SK-N-SH (cell line): ENCODE results near the gene POLG2. TPM values are rescaled to one million over a fixed set of nuclear protein-coding genes. Genes with fewer than 3 reads are reported as not detected.

Experiments
- CTCF ChIA-PET: fragments of 300-600, 350-600 bp; formaldehyde crosslinking; extraction: SDS; loops from one replicate; lab custom pipeline; 2021; lab: Yijun Ruan, JAX
- POLR2A ChIA-PET: fragments of 350-600 bp; sonication (Branson Sonifier 250); formaldehyde crosslinking; extraction: SDS; loops from one replicate; lab custom pipeline; 2020; ENCODE audit warnings: antibody characterized with exemption, inconsistent platforms; lab: Yijun Ruan, JAX
- DNase-seq: peaks from one replicate; pipeline ENCODE4 v3.0.0; 2012
- H2AFZ ChIP-seq: fragments of 200-600 bp; sonication (generic); 2 replicates; pipeline ENCODE4 v1.8.1; 2016; ENCODE audit warnings: antibody characterized with exemption, mild to moderate bottlenecking, low read depth
- H3F3A ChIP-seq: fragments of 200-600 bp; sonication (generic); replicated peaks from 2 replicates; pipeline ENCODE3; 2016; ENCODE audit warnings: antibody characterized with exemption, mild to moderate bottlenecking; ENCODE audit not compliant: insufficient read depth
- H3K27ac ChIP-seq, 2 experiments: fragments of 200-500 bp in 1 of 2; fragments of 200-600 bp in 1 of 2; sonication (Bioruptor generic) in 1 of 2; sonication (generic), shearing (Covaris generic) in 1 of 2; 2 replicates each; pipeline versions ENCODE4 v1.5.1 to v1.6.1; 2014 to 2016; ENCODE audit warnings: low read depth in 2 of 2, inconsistent platforms in 1 of 2, low read length in 1 of 2, mild to moderate bottlenecking in 1 of 2, mixed read lengths in 1 of 2
- H3K27me3 ChIP-seq: fragments of 200-600 bp; sonication (generic), shearing (Covaris generic); 2 replicates; pipeline ENCODE4 v1.6.1; 2016; ENCODE audit warnings: mixed run types; ENCODE audit not compliant: insufficient read depth
- H3K36me3 ChIP-seq, 2 experiments: fragments of 200-500 bp in 1 of 2; fragments of 200-600 bp in 1 of 2; sonication (Bioruptor generic) in 1 of 2; sonication (generic) in 1 of 2; replicated peaks in 1 of 2; 2 replicates each; pipeline versions ENCODE3 to v1.5.1; 2014 to 2016; ENCODE audit warnings: low read length in 1 of 2, mild to moderate bottlenecking in 1 of 2; ENCODE audit not compliant: insufficient read depth in 2 of 2, control insufficient read depth in 1 of 2
- H3K4me1 ChIP-seq, 2 experiments: fragments of 200-500 bp in 1 of 2; fragments of 200-600 bp in 1 of 2; sonication (Bioruptor generic) in 1 of 2; sonication (generic), shearing (Covaris generic) in 1 of 2; 2 replicates each; pipeline versions ENCODE4 v1.5.1 to v1.6.1; 2014 to 2016; ENCODE audit warnings: low read depth in 1 of 2, low read length in 1 of 2, mixed run types in 1 of 2; ENCODE audit not compliant: insufficient read depth in 2 of 2, control insufficient read depth in 1 of 2
- H3K4me2 ChIP-seq: fragments of 200-600 bp; sonication (generic), shearing (Covaris generic); 2 replicates; pipeline ENCODE4 v1.6.1; 2017; ENCODE audit warnings: mixed run types
- H3K4me3 ChIP-seq, 2 experiments: fragments of 200-500 bp in 1 of 2; fragments of 200-600 bp in 1 of 2; sonication (Bioruptor generic) in 1 of 2; sonication (generic), shearing (Covaris generic) in 1 of 2; 2 replicates each; pipeline versions ENCODE4 v1.5.1 to v1.8.1; 2014 to 2016; ENCODE audit warnings: low read depth in 2 of 2, inconsistent platforms in 1 of 2, low read length in 1 of 2, mild to moderate bottlenecking in 1 of 2, mixed read lengths in 1 of 2, moderate library complexity in 1 of 2
- H3K79me2 ChIP-seq: fragments of 200-600 bp; sonication (generic); 2 replicates; pipeline ENCODE4 v1.8.1; 2017; ENCODE audit warnings: mild to moderate bottlenecking; ENCODE audit not compliant: insufficient read depth
- H3K9ac ChIP-seq: fragments of 200-600 bp; sonication (generic); 2 replicates; pipeline ENCODE4 v1.6.1; 2017; ENCODE audit warnings: mixed run types
- H3K9me2 ChIP-seq: fragments of 200-600 bp; sonication (generic); 2 replicates; pipeline ENCODE4 v1.6.1; 2017; ENCODE audit warnings: mixed run types
- H3K9me3 ChIP-seq: fragments of 200-600 bp; sonication (generic); 2 replicates; pipeline ENCODE4 v1.6.1; 2017; ENCODE audit warnings: mixed run types, mild to moderate bottlenecking, moderate library complexity
- H4K20me1 ChIP-seq: fragments of 200-600 bp; sonication (generic); 2 replicates; pipeline ENCODE4 v1.6.1; 2017; ENCODE audit warnings: mild to moderate bottlenecking, mixed run types; ENCODE audit not compliant: insufficient read depth
- CHD2 ChIP-seq: fragments of 150-350 bp; IDR thresholded peaks from 2 replicates; pipeline ENCODE4 v1.6.1; 2018; ENCODE audit warnings: low read length; ENCODE audit not compliant: partially characterized antibody
- GATA2 ChIP-seq: sonication (generic); formaldehyde crosslinking; IDR thresholded peaks from 2 replicates; pipeline ENCODE4 v1.5.0; 2020; ENCODE audit warnings: mild to moderate bottlenecking, missing genetic modification reagents
- JUND ChIP-seq: IDR thresholded peaks from 2 replicates; pipeline ENCODE4 v1.4.0; 2012
- NRF1 ChIP-seq: IDR thresholded peaks from 2 replicates; pipeline ENCODE4 v1.6.1; 2012; ENCODE audit warnings: low read depth, mild to moderate bottlenecking, low read length
- POLR2AphosphoS5 ChIP-seq: IDR thresholded peaks from 2 replicates; pipeline ENCODE4 v1.6.1; 2012; ENCODE audit warnings: low read depth, low read length
- REST ChIP-seq: IDR thresholded peaks from 2 replicates; pipeline ENCODE4 v1.6.1; 2012; ENCODE audit warnings: mild to moderate bottlenecking, low read depth, low read length, moderate library complexity
- TAF1 ChIP-seq: IDR thresholded peaks from 2 replicates; pipeline ENCODE4 v1.6.1; 2012; ENCODE audit warnings: low read depth, mild to moderate bottlenecking, low read length, moderate library complexity, borderline replicate concordance
- TEAD4 ChIP-seq: IDR thresholded peaks from 2 replicates; pipeline ENCODE4 v1.4.0; 2012; ENCODE audit warnings: mild to moderate bottlenecking, borderline replicate concordance; ENCODE audit not compliant: insufficient read depth
- USF2 ChIP-seq: fragments of 150-350 bp; IDR thresholded peaks from 2 replicates; pipeline ENCODE4 v1.6.1; 2017; ENCODE audit warnings: antibody characterized with exemption, low read length, low read depth, borderline replicate concordance
- WGBS: methylation state at CpG from one replicate; pipeline ENCODE4 v1.1.6; 2017; ENCODE audit warnings: low lambda C conversion rate; 5-methylcytosine and 5-hydroxymethylcytosine counted together
- polyA plus RNA-seq, 3 experiments: library from polyadenylated mRNA; depleted of rRNA; stranded (reverse); fragments of >200 nt; gene quantifications; 2 replicates each; pipeline ENCODE4 v1.2.3, GENCODE V29; 2012
- TF ChIP-seq, protein P1 (sequence below): IDR thresholded peaks from 2 replicates; pipeline ENCODE4; 2012

Gene POLG2
- polyA plus RNA-seq, 1 of the 3 experiments (the other 2 are of a cell fraction): 18.0 TPM

GRCh38 chr17:64504769-64505339 is 8.0 kb upstream of the POLG2 start:
- H3K9me3 ChIP-seq: no peaks in the 10 kb centered on the region
- peaks cover 79% of the 10 kb centered on the region for H4K20me1 ChIP-seq
- H3K4me2 ChIP-seq: peak overlapping the region; percentile 86
- H3K9me2 ChIP-seq: no peaks in the 10 kb centered on the region
- no peak for DNase-seq
- peaks cover 60% of the 10 kb centered on the region for H3F3A ChIP-seq
- 1% methylated on average over 13 of the region's 13 CpGs for WGBS
- peaks cover 30 to 40% of the 10 kb centered on the region in 2 experiments for H3K4me1 ChIP-seq
- TF ChIP-seq TEAD4: no peak
- 0 out of 2 replicates have a peak, but pooled peaks have one; percentile 7 for TF ChIP-seq POLR2AphosphoS5
- TF ChIP-seq CHD2: no peak
- TF ChIP-seq TAF1: no peak
- 0 out of 2 replicates have a peak, but pooled peaks have one; percentile 24 for TF ChIP-seq USF2
- no peak for TF ChIP-seq NRF1
- no peak for TF ChIP-seq REST
- TF ChIP-seq, protein P1, sequence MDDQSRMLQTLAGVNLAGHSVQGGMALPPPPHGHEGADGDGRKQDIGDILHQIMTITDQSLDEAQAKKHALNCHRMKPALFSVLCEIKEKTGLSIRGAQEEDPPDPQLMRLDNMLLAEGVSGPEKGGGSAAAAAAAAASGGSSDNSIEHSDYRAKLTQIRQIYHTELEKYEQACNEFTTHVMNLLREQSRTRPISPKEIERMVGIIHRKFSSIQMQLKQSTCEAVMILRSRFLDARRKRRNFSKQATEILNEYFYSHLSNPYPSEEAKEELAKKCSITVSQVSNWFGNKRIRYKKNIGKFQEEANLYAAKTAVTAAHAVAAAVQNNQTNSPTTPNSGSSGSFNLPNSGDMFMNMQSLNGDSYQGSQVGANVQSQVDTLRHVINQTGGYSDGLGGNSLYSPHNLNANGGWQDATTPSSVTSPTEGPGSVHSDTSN: no peak
- TF ChIP-seq GATA2 (CRISPR knock-in tag): no peak
- no peak for TF ChIP-seq JUND
- H3K27me3 ChIP-seq: no peaks in the 10 kb centered on the region
- H3K36me3 ChIP-seq: peaks cover 65 to 68% of the 10 kb centered on the region in 2 experiments
- H2AFZ ChIP-seq: no peak overlapping the region
- CTCF ChIA-PET: interaction anchor here (0.7 to 13.6 kb wide), 9 partner anchors 8 to 664 kb away, joined by 3 to 122 read pairs (median 4); partner anchors contain the start of gene POLG2
- peak overlapping the region; percentile 74 to 96 for H3K4me3 ChIP-seq
- H3K27ac ChIP-seq: peak overlapping the region; percentile 98 to 100
- peak overlapping the region; percentile 100 for H3K9ac ChIP-seq
- POLR2A ChIA-PET: interaction anchor here (0.5 to 4.1 kb wide), 18 partner anchors 9 to 677 kb away, joined by 3 to 140 read pairs (median 4); partner anchors contain the start of genes FTSJ3, POLG2, PSMC5 and SMURF2
- peaks cover 93% of the 10 kb centered on the region for H3K79me2 ChIP-seq
